Spinal cord (tissue), 10 donors: ENCODE measurements around the gene ZNF438. TPM values are rescaled to one million over a fixed set of nuclear protein-coding genes. Genes with fewer than 3 reads are reported as not detected.
"Not testable (repeated sequence)": the region's sequence is repeated elsewhere in the genome, so short reads cannot be mapped to it uniquely, and the experiment has no call there.

Experiments used
- DNase-seq, 6 donors: peaks; one replicate each; pipeline versions ENCODE4 v3.0.0 to v3.0.0-alpha.2; 2013 to 2015; ENCODE audit warnings: low spot score in 6 of 6, low read depth in 4 of 6
- H3K27ac ChIP-seq: one replicate; pipeline ENCODE4 v1.5.1; 2013; ENCODE audit warnings: low read depth, low read length, control low read depth
- H3K27me3 ChIP-seq: one replicate; pipeline ENCODE4 v1.6.1; 2013; ENCODE audit warnings: low read length; ENCODE audit not compliant: control insufficient read depth, insufficient read depth
- H3K36me3 ChIP-seq: one replicate; pipeline ENCODE4 v1.6.1; 2013; ENCODE audit warnings: low read length; ENCODE audit not compliant: control insufficient read depth, insufficient read depth
- H3K4me1 ChIP-seq: one replicate; pipeline ENCODE4 v1.6.1; 2013; ENCODE audit warnings: low read length; ENCODE audit not compliant: control insufficient read depth, insufficient read depth
- H3K4me3 ChIP-seq: one replicate; pipeline ENCODE4 v1.5.1; 2013; ENCODE audit warnings: low read depth, low read length, control low read depth
- H3K9me3 ChIP-seq: one replicate; pipeline ENCODE4 v1.6.1; 2013; ENCODE audit warnings: low read length; ENCODE audit not compliant: control insufficient read depth, insufficient read depth
- WGBS: methylation state at CpG from one replicate; pipeline ENCODE4 v1.1.5; 2013; ENCODE audit warnings: missing lambda C conversion rate; ENCODE audit not compliant: insufficient coverage; 5-methylcytosine and 5-hydroxymethylcytosine counted together
- polyA plus RNA-seq, 2 donors: library from polyadenylated mRNA; unstranded; fragments of 120-200 nt; gene quantifications; one replicate each; pipeline ENCODE4 v1.2.1, GENCODE V29; 2013; ENCODE audit not compliant: insufficient read length in 2 of 2
- total RNA-seq, 2 donors: library from RNA; depleted of rRNA in 1 of 2; stranded (reverse); fragments of 120-200 nt in 1 of 2; fragments of >200 nt in 1 of 2; gene quantifications; one replicate each; pipeline versions ENCODE4 v1.2.3 to v1.2.4, GENCODE V29; 2013 to 2014
- donor health status: healthy.

Gene ZNF438
- total and polyA plus RNA-seq, 4 donors = 5.8 to 12.4 (median 7.0) TPM

- H3K27ac ChIP-seq = peak overlapping the region; percentile 69
- H3K4me3 ChIP-seq = no peak overlapping the region
- H3K9me3 ChIP-seq = peaks cover 2% of the 10 kb centered on the region
- H3K36me3 ChIP-seq = no peaks in the 10 kb centered on the region
- H3K4me1 ChIP-seq = peaks cover 5% of the 10 kb centered on the region
- no peaks in the 10 kb centered on the region for H3K27me3 ChIP-seq
- no peak for DNase-seq
- WGBS = 86% methylated on average over 4 of the region's 5 CpGs
These were observed 227.8 kb downstream of the ZNF438 start for GRCh38 chr10:30803892-30804322.

- Histone ChIP-seq H3K36me3 (no peaks in the 10 kb centered on the region), H3K27me3 (no peaks in the 10 kb centered on the region), H3K27ac (no peak overlapping the region), H3K4me3 (no peak overlapping the region), H3K4me1 (peaks cover 5% of the 10 kb centered on the region), H3K9me3 (peaks cover 2% of the 10 kb centered on the region)
- WGBS = 87% methylated on average over 2 of the region's 3 CpGs
- no peak for DNase-seq
These were observed 228.6 kb downstream of the ZNF438 start for GRCh38 chr10:30803058-30803457.

GRCh38 chr10:30800368-30800767, 231.3 kb downstream of the ZNF438 start:
- 90% methylated on average over 1 of the region's 2 CpGs for WGBS
- H3K4me3 ChIP-seq = no peak overlapping the region
- no peak overlapping the region for H3K27ac ChIP-seq

GRCh38 chr10:30798646-30799185, 232.9 kb downstream of the ZNF438 start:
- Histone ChIP-seq H3K4me1 (no peaks in the 10 kb centered on the region), H3K27ac (no peak overlapping the region), H3K9me3 (no peaks in the 10 kb centered on the region), H3K4me3 (no peak overlapping the region), H3K27me3 (no peaks in the 10 kb centered on the region), H3K36me3 (no peaks in the 10 kb centered on the region)
- DNase-seq = peak in 1 of 6 donors; percentile 68
- 70% methylated on average over 4 of the region's 14 CpGs for WGBS

More at GRCh38 chr10:30800368-30800767, 231.3 kb downstream of the ZNF438 start:
- Histone ChIP-seq H3K4me1 (peaks cover 5% of the 10 kb centered on the region), H3K36me3 (no peaks in the 10 kb centered on the region), H3K27me3 (no peaks in the 10 kb centered on the region), H3K9me3 (no peaks in the 10 kb centered on the region)
- DNase-seq = no peak

- no CpG with 5 or more reads among the region's 4 CpGs for WGBS
- not testable (repeated sequence) for DNase-seq, H3K4me1 ChIP-seq
These were observed 236.6 kb downstream of the ZNF438 start for GRCh38 chr10:30795024-30795423.

More at GRCh38 chr10:30795024-30795423, 236.6 kb downstream of the ZNF438 start:
- H3K4me3 ChIP-seq, H3K9me3 ChIP-seq, H3K27ac ChIP-seq, H3K27me3 ChIP-seq, H3K36me3 ChIP-seq: not testable (repeated sequence)
